ENCODE results near the gene SLC25A17.
"Not testable (repeated sequence)": the region's sequence is repeated elsewhere in the genome, so short reads cannot be mapped to it uniquely, and the experiment has no call there.

SLC25A17 gene

DNA sequence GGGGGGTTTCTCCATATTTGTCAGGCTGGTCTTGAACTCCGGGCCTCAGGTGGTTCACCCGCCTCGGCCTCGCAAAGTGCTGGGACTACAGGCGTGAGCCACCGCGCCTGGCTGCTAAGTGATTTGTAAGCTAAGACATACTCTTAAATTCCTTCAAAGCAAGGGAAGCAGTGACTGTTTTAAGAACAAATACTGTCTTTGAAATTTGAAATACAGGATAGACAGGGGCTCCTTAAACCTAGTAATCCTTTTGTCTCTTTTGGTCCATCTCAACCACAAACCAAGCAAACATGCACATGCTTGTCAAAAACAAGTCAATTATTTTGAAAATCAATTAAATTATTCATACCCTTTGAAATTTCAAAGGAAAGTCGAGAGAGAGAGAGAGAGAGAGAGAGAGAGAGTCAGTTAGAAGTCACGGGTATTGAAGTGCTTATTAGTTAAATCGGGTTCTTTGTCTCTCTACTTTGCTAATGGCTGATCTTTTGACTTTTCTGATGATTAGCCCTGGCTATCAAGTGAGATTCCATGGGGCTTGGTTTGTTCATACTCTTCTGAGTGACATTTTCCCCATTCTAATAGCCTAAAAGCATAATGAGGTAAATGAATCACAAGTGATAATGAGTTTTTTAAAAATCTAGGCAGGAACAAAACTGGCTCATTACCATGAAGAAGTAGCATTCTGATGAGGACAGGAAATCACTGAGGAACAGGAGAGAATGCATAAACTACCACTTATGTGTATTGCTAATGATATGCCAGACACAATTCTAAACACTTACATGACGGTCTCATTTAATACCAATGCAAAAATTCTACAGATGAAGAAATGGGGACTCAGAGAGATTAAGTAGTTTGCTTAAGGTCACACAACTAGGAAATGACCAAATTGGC, 91.8 kb downstream of the SLC25A17 start:
- no peak for TF ChIP-seq CTCF (IDR thresholded peaks at IDR 0.05)

DNA sequence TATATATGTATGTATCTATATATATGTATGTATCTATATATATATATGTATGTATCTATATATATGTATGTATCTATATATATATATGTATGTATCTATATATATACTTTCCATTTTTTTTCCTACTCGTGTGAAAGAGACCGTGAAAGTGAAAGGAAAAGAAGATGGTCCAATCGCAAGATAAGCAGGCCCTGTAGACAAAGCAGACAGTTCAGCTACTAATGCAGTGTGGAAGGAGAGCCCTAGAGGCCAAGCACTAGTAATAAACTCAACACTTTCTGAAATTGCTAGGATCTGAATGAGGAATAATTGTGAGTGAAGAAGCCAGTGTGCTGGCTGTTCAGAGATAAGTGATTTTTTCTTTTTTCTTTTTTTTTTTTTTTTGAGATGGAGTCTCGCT, 92.6 kb downstream of the SLC25A17 start:
- no peak for TF ChIP-seq CTCF (IDR thresholded peaks at IDR 0.05)
- DNase-seq: no peak

More for the DNA sequence above, 91.8 kb downstream of the SLC25A17 start:
- Histone ChIP-seq H3K9me3 (no peaks in the 10 kb centered on the region), H3K36me3 (no peaks in the 10 kb centered on the region), H3K27ac (no peak overlapping the region), H3K27me3 (no peaks in the 10 kb centered on the region), H3K4me3 (no peak overlapping the region), H3K4me1 (peaks cover 0 to 2% (median under 1%) of the 10 kb centered on the region in 4 donors)
- intact Hi-C loops (cut with DNase I; ENCODE audit: low total_unique reads): no loop called here
- DNase-seq: no peak

GRCh38 chr22:40723396-40723933, 95.7 kb downstream of the SLC25A17 start:
- no peaks in the 10 kb centered on the region for H3K27me3 ChIP-seq
- intact Hi-C loops (cut with DNase I; ENCODE audit: low total_unique reads): no loop called here
- no peaks in the 10 kb centered on the region for H3K9me3 ChIP-seq
- DNase-seq: no peak
- no peak for TF ChIP-seq CTCF (IDR thresholded peaks at IDR 0.05)
- peaks cover 0 to 14% (median 7%) of the 10 kb centered on the region in 4 donors for H3K4me1 ChIP-seq
- no peak overlapping the region for H3K4me3 ChIP-seq
- H3K36me3 ChIP-seq: no peaks in the 10 kb centered on the region
- no peak overlapping the region for H3K27ac ChIP-seq

More for the DNA sequence above, 92.6 kb downstream of the SLC25A17 start:
- Histone ChIP-seq H3K4me1 (no peaks in the 10 kb centered on the region), H3K27me3 (no peaks in the 10 kb centered on the region), H3K36me3 (no peaks in the 10 kb centered on the region), H3K9me3 (no peaks in the 10 kb centered on the region), H3K27ac (no peak overlapping the region), H3K4me3 (no peak overlapping the region)
- intact Hi-C loops (cut with DNase I; ENCODE audit: low total_unique reads): no loop called here

GRCh38 chr22:40721266-40721665, 97.9 kb downstream of the SLC25A17 start:
- no peak for DNase-seq
- Histone ChIP-seq H3K27me3 (no peaks in the 10 kb centered on the region), H3K4me3 (no peak overlapping the region), H3K9me3 (no peaks in the 10 kb centered on the region), H3K27ac (no peak overlapping the region), H3K36me3 (no peaks in the 10 kb centered on the region), H3K4me1 (peaks cover 0 to 14% (median 7%) of the 10 kb centered on the region in 4 donors)
- TF ChIP-seq CTCF (IDR thresholded peaks at IDR 0.05): no peak
- intact Hi-C loops (cut with DNase I; ENCODE audit: low total_unique reads): no loop called here

DNA sequence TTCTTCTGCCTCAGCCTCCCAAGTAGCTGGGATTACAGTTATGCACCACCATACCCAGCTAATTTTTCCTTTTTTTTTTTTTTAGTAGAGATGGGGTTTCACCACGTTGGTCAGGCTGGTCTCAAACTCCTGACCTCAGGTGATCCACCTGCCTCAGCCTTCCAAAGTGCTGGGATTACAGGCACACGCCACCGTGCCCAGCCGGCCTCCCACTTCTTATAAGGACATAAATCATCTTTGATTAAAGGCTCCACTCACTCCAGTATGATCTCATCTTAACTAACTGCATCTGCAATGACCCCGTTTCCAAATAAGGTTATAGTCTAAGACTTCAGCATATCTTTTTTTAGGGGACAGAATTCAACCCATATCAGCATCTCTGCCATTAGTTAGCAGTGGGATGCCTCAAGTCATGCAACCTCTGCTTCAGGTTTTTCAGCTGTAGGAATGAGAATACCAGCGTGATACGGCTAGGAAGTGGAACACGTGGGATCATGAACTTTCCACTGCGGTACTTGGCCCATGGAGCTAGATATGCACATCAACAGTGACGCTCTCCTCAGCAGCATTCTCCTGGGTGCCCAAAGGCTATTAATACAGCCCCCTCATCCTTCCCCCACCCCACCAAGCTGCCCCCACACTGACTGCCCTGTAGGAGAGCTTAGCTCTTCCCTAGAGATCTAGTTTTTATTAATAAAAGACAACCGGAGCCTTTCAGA, 98.4 kb downstream of the SLC25A17 start:
- no peak for TF ChIP-seq CTCF (IDR thresholded peaks at IDR 0.05)
- H3K27ac ChIP-seq: no peak overlapping the region
- intact Hi-C loops (cut with DNase I; ENCODE audit: low total_unique reads): no loop called here

GRCh38 chr22:40720156-40720537, 99.0 kb downstream of the SLC25A17 start:
- H3K4me3 ChIP-seq; H3K27me3 ChIP-seq; DNase-seq; H3K36me3 ChIP-seq; intact Hi-C loops (cut with DNase I; ENCODE audit: low total_unique reads); H3K9me3 ChIP-seq; H3K27ac ChIP-seq: not testable (repeated sequence)
- H3K4me1 ChIP-seq: peaks cover 0 to 14% (median 7%) of the 10 kb centered on the region in 4 donors

More for the DNA sequence above, 98.4 kb downstream of the SLC25A17 start:
- Histone ChIP-seq H3K4me3 (no peak overlapping the region), H3K4me1 (peaks cover 0 to 14% (median 7%) of the 10 kb centered on the region in 4 donors), H3K36me3 (no peaks in the 10 kb centered on the region), H3K27me3 (no peaks in the 10 kb centered on the region), H3K9me3 (no peaks in the 10 kb centered on the region)
- DNase-seq: no peak
